Stimulated activated CD4-positive, alpha-beta T cell treated with anti-CD3 and anti-CD28 coated beads, TNF-alpha, amount 100 ng/mL, for 24 hours (primary cell): Measurements from ENCODE around the gene MBNL1.
"Not testable (repeated sequence)": the region's sequence is repeated elsewhere in the genome, so short reads cannot be mapped to it uniquely, and the experiment has no call there.

ENCODE experiments used
- DNase-seq, 3 experiments: peaks; one replicate each; pipeline ENCODE4 v3.0.0-alpha.2; 2020; ENCODE audit warnings: low read depth in 3 of 3

Gene MBNL1

DNA sequence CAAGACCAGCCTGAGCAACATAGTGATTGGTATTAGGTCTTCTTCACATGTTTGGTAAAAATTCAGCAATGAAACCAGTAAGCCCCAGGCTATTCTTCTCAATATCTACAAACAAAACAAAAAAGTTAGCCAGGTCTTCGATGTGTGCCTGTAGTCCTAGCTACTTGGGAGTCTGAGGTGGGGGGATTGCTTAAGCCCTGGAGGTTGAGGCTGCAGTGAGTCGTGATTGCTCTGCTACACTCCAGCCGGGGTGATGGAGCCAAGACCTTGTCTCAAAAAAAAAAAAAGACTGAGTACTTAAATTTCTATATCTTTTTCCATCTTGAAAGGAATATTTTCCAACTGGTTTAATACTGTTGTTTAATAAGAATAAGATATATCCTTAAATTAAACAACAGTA, 106.8 kb downstream of the MBNL1 start:
- DNase-seq, result no peak

DNA sequence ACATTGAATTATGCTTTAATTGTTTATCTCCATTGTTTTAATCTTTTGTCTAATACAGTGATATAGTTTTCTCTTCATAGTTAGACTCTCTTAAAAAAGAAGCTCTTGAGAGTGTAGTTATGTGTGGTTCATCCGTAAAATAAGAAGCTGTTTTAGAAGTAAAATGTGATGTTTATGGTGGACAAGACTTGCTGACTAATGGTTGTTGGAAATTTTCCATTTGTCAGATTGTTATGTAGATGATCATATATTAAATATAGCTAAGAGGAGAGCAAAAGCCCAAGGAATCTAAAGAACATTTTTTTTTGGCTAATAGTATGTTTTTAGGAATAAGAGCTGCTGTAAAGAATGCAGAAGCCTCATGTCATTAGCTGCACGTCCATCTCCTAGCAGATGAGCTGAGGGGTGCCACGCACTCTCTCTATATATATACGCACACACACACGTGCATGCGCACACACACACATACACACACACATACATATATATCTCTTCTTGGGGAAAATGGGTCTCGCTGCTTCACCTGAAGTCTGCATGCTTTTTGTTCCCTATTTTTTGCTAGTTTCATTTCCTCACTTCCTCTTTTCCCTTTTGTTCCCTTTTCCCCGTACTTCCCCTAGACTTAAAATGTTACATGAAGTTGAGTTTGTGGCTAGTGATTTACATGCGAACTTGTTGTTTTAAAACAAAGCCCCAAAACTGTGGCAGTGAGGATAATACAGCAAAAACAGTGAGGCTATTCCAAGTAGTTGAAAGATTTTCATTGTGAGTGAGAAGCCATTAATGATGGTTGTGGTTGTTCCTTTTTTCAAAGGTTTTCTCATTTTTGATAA, 107.8 kb downstream of the MBNL1 start:
- DNase-seq, result no peak

DNA sequence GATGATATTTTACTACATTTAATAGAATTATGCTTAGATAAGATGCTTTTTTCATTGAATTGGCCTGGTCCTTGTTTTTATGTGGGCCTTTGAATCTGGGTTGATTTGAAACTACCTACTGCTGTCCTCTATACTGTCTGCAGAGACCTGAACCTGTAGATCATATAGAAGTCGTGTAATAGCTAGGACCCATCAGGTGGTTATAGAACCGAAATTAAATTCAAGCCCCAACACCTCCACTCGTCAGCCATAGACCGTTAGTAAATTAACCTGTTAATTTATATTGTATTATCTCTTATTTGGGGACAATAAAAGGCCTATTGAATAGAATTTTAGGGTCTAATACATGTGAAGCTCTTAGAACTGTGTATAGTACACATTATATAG, 108.4 kb downstream of the MBNL1 start:
- no peak for DNase-seq

DNA sequence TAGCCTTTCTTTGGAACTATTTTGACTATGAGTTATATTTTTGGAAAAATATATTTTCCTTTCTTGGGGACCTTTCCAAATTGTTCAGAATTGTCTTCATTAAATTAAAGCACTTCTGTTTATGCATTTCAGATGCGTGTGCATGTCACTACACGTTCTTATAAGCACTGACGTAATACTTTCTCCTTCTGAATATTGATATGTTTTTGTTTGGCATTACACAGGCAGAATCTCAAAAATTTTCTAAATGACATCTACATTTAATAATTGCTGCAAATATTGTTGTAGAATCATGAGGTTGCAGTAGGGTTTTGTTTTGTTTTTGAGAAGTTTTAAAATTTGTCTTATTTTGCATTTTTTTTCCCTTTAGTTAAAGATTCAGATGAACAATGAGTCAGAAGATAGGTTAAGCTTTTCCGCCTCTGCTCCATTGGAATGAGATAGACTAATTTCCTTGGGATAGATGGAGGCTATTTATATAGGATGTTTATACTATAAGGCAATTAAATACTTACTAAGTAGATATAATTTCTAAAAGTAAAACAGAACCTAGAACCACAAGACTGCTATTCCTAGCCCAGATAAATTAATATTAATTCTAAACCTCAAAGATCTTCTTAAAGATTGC, 110.8 kb downstream of the MBNL1 start:
- no peak for DNase-seq

DNA sequence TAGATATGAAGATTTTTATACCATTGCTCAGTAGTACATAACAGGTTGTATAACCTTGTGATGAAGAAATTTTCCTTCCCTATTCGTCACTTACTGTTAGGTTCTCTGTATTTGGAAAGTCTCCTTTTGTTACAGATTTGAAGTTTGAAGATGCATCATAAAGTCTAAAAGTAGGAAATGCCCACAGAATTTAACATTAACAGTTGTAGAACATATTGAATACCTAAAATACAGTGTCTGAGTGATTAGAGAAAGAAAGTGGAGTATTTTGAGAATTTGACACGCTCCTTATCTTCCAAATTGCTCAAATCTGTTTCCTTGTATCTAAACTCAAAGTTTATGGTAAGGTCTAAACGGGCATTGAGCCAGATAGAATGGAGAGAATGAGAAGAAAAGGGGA, 111.3 kb downstream of the MBNL1 start:
- no peak for DNase-seq

DNA sequence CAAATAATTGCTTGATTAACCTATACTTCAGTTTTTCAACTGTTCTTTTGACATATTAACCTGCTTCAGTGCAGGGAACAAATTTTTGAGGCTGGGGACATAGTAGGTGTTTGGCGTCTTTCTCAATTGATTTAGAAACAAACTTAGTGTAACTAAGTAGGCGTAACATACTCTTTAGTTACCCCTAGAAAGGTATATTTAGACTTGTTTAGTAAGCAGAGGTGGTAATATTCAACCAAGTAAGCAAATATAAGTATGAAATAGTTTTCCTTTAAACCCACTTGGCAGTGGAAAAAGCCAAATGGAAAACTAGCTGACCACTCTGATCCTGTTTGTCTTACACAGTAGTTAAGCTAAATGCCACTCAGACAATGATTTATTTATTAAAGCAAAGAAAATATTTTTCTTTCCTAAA, 113.2 kb downstream of the MBNL1 start:
- no peak for DNase-seq

DNA sequence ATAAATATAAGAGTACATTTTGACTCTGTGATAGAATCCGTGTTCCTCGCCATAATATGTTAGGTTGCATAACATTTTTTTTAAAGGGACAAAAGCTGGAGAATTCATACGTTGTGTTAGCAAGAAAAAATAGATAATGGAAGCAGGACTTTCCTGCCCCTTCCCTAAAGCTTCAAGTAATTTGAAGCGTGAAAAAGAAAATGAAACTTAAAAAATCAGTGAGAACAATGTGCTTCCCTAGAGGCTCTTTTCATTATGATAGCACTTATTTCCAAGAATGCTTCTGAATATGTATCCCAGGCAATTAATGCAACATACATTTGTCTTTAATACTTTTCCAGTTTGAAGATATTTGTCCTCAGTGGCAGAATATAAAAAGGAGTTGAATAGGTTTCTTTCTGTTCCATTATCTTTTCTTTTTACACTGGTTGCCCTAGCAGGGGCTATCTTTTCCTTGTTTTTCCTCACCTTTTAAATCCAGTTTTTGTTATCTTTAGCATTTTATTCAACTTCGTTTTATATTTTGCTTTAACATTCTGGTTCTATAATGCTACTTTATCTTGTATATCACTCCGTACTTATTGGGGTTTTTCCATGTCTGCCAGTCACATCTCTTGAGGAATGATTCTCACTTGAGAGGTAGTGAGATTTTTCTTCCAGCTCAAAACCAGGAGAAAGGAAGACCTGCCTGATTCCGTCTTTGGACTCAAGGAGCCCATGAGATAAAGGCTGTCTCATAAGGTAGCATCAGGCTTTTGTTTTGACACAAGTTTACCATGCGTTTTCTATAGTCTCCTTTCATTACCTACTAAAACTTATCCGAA, 113.8 kb downstream of the MBNL1 start:
- no peak for DNase-seq

DNA sequence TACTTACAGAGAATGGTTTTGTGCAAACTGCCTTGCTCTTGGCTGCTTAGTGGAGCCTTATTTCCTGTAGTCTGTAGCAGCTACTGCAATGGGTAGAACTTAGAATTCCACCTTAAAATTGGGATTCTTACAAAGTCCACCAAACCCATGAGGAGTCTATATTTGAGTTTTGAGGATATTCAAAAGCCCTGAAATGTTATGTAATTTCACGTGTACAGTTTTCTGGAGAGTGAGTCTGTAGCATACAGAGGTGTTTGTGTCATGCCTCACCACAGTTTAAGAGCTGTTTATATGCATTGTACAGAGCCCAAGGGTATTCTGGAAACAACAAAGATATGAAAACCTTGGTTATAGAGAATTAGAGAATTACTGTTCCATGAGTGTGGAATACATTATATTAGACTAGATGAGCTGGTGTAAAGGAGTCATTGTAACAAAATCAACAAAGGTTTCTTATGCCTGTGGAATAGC, 114.4 kb downstream of the MBNL1 start:
- DNase-seq, result no peak

DNA sequence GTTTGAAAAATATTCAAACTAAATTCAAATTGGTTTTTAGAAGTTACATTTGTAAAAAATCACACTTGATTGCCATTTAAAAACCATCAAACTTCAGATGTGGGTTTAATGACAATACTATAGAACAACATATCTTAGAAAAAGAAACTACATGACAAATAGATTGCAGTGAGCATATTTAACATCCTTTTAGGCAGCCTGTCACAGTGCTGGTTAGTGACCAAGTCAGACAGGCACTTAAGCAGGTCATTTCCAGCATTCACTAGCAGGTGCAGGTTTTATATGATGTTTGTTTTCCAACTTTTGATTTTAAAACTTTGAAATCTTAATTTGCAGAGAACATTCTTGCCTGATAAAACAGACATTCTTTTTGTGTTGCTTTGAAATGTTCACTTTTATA, 115.7 kb downstream of the MBNL1 start:
- DNase-seq, result no peak

DNA sequence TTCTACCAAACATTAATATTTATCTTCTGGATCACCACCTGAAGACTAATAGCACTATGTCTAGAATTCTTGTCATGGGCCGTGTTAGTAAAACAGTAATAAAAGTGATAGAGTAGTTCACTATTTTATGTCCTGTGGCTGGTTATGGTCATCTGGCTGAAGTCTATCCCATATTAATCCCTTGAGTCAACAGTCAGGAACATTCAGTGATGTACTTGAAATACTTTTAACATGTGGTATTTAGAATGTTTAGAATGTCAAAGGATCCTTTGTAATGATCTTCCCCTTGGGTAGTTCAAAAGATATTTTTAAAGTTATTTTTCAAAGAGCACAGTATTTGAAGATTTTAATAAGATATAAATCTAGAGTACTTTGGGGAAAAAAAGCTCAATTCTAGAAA, 117.0 kb downstream of the MBNL1 start:
- no peak for DNase-seq

DNA sequence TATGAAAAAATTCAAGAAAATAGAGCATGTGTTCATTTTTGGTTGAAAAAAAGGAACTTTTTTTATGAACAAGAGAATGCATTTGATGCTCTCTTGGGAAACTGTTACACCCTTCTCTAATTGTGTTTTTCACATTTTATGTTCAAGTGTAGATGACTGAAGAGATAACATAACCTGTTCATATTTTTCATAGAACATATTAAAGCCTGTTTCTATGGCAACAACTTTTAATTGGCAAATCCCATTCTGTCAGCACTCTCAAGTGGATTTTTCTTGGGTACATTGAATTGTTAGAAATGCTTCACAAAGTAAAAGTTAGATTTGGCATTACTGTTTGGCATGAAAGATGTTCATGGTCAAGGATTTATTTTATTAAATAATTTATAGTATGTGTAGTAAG, 117.5 kb downstream of the MBNL1 start:
- DNase-seq, result no peak

DNA sequence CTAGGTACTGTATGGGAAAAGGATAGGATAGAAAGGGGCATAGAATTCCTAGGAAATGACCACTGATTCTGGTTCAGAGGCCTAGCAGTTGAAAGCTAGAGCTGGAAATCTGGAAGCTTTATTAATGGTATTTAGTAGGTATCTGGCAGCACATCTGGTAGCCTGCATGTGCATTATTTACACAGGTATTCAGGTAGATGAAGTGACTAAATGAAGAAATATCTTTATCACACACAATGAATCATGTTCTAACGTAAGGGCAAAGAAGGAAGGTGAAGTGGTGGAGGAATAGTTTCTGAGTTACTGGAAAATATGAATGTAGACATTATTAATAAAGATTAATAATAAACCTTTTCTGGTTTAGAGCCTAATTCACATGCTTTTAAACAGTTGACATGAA, 119.9 kb downstream of the MBNL1 start:
- DNase-seq, result no peak

DNA sequence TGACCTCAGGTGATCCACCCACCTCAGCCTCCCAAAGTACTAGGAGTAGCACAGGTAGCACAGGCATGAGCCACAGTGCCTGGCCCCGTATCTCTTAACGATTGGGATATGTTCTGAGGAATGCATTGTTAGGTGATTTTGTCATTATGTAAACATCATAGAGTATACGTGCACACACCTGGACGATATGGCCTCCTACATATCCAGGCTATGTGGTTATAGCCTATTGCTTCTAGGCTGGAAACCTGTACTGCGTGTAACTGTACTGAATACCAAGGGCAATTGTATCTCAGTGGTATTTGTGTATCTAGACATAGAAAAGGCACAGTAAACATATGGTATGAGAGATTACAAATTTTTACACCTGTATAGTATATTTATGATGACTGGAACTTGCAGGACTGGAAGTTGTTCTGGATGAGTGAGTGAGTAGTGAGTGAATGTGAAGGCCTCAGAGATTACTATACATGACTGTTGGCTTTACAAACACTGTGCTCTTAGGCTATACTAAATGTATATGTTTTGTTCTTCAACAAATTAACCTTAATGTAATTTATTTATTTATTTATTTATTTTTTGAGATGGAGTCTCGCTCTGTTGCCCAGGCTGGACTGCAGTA, 120.7 kb downstream of the MBNL1 start:
- DNase-seq, result no peak

DNA sequence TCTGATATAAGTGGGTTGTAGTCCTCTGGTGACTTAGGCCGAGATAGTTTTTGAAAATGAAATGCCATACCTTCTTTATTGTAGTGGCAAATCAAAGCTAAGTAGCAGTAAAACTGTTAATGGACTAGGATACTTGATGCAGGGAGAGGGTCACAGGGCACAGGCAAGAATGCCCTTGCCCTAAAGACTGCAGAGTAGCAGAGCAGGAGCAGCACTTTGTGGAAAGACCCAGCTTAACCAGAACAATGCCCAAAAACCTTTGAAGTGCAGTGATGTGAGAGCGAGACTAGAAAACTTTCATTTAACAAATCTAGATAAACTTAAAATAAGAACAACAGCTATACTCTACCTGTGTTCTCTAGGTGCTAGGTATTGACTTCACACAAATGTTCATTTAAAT, 121.9 kb downstream of the MBNL1 start:
- DNase-seq, result no peak

DNA sequence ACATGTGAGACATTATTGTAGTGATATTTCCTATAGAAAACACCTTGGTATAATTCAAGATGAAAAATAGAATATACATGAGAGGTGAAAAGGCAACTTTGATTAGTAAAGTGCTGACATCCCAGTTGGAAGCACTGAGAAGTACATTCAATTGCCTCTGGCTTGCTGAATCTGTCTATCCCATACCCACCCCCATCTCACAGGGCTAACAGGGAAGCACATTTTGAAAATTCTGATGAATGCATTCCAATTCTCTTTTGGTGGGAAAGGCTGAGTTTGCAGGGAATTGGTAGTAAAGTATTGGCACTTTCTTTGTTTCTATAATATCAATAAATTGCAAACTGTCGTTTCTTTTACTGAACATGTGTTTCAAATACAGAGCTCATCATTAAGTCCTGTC, 122.9 kb downstream of the MBNL1 start:
- no peak for DNase-seq

DNA sequence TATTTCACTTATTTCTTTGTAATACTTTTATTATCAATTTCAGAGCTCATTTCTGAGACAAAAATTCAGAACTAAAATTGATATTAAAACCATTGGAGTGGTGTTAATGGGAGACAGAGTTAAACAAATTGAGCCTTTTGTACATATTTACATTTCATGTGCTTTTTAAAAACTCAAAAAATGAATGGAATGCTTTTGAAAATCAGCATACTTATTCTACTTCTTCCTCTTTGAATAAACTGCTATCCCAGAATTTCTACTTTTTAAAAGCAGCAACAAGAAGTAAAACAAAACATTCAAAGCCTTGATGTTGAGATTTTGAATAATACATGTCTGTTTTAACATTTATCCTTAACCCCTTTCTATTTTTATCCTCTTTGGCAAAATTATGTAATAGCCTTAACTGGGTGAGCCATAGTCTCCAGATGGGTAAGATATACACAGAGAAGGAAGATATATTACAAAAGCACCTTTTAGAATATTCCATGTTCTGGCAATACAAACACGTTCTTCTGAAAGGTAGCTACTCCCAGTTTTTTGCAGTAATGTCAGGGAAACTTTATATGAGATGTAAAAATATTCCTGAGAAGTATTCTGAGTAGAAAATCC, 123.6 kb downstream of the MBNL1 start:
- DNase-seq, result no peak

DNA sequence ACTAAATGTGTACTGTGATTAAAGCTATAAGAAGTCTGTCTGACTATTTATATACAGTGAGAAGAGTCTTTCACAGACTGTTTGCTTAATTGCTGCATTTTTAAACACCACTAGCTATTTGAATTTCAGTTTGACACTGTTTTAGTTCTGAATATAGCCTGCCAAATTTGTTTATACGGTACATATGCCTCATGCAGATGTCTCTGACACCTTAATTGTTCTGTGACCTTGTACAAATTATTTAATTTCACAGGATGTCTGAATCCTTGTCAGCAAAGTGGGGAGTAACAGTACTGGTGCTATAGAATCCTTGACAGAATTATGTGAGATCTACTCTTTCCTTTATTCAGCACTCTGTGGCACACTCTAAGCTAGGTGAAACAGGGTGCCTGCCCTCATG, 125.5 kb downstream of the MBNL1 start:
- no peak for DNase-seq

DNA sequence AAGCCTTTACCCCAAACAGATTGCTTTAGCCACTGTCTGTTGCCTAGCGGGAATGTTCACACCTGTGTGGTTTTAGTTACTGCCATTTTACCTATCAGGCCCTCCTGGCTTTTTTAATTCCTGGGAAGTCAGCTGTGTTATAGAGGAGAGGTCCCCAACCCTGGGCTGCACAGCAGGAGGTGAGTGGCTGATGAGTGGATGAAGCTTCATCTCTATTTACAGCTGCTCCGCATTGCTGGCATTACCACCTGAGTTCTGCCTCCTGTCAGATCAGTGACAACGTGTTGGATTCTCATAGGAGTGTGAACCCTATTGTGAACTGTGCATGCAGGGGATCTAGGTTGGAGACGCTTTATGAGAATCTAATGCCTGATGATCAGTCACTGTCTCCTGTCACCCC, 127.0 kb downstream of the MBNL1 start:
- no peak for DNase-seq

DNA sequence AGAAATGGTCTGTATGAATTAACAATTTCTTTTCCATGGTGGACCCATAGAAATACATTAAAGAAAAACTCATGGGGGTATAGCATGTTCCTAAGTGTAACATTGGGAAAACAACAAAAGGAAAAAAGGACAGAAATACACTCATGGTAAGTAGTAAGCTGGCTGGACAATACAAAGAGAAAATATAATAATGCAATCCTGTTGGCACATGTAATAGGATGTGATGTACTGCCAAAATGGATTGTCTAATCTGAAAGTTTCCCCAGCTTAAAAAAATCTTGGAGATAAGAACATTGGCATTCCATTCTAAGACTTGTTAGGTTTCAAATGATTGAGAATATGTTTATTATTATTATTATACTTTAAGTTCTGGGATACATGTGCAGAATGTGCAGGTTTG, 128.1 kb downstream of the MBNL1 start:
- DNase-seq, result no peak

DNA sequence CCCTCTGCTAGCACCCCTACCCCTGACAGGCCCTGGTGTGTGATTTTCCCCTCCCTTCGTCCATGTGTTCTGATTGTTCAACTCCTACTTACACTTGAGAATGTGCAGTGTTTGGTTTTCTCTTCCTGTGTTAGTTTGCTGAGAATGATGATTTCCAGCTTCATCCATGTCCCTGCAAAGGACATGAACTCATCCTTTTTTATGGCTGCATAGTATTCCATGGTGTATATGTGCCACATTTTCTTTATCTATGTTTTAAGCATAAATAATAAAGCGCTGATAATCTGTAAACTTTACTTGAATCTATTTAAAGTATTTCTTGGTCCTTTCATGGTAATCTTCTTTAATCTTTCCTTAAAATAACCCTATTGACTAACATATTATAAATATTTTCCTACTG, 128.6 kb downstream of the MBNL1 start:
- not testable (repeated sequence) for DNase-seq

DNA sequence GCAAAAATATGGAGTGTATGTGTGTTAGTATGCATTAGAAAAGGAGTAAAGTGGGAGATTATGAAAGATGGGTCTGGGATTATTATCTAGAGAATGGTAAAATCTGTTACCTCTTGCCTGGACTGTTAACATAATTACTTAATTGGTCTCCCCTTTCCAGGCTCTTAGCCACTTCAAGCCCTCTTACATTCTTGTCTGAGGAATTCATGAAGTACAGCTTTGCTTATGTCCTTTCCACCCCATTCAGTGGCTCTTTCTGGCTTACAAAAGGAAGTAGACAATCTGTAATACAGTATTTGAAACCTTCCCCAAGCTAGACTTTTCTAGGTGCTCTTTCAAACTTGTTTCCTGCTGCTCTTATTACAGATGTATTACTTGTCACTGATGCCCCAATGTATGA, 129.8 kb downstream of the MBNL1 start:
- no peak for DNase-seq

DNA sequence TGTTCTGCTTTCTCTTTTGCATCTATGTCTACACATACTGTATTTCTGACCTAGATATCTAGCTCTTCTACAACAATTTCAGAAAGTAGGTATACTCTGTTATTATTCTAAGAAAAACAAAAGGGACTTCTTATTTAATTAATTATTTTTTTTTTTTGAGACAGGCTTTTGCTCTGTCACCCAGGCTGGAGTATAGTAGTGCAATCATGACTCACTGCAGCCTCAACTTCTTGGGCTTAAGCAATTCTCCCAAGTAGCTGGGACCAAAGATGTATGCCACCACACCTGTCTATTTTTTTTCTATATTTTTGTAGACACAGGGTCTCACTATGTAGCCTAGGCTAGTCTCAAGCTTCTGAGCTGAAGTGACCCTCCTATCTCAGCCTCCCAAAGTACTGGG, 130.6 kb downstream of the MBNL1 start:
- DNase-seq, result no peak
